ENCODE measurements around the gene DYNLT1. TPM values are rescaled to one million over a fixed set of nuclear protein-coding genes. Genes with fewer than 3 reads are reported as not detected.

Gene DYNLT1
- total and polyA plus RNA-seq, 9 of the 15 experiments (the other 6 are each of a cell fraction or from before 2014, with no cell fraction given), result 42.2 to 583 (median 127) TPM

GRCh38 chr6:158654498-158654897, 10.0 kb upstream of the DYNLT1 start (continued):
- no peak for TF ChIP-seq CLOCK (CRISPR knock-in tag; IDR thresholded peaks at IDR 0.05; ENCODE audit: borderline replicate concordance)
- no peak for TF ChIP-seq JUND (IDR thresholded peaks at IDR 0.05; ENCODE audit: borderline replicate concordance, low read depth, low read length)
- TF ChIP-seq JUND (tag; IDR thresholded peaks at IDR 0.05; ENCODE audit: borderline replicate concordance, low read depth, low read length), result peak; percentile 47; the same call in 2 of the 3 replicates
- TF ChIP-seq, protein P1, sequence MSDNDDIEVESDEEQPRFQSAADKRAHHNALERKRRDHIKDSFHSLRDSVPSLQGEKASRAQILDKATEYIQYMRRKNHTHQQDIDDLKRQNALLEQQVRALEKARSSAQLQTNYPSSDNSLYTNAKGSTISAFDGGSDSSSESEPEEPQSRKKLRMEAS (CRISPR knock-in tag; IDR thresholded peaks at IDR 0.05), result peak; percentile 48; the same call in 1 of the 2 replicates
- 0 out of 2 replicates have a peak, but pooled peaks have one; percentile 13 for TF ChIP-seq GATA2 (CRISPR knock-in tag; IDR thresholded peaks at IDR 0.05)
- peak; percentile 71 for TF ChIP-seq L3MBTL2 (IDR thresholded peaks at IDR 0.05)
- TF ChIP-seq, protein P2, sequence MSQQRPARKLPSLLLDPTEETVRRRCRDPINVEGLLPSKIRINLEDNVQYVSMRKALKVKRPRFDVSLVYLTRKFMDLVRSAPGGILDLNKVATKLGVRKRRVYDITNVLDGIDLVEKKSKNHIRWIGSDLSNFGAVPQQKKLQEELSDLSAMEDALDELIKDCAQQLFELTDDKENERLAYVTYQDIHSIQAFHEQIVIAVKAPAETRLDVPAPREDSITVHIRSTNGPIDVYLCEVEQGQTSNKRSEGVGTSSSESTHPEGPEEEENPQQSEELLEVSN (IDR thresholded peaks at IDR 0.05; ENCODE audit: borderline replicate concordance in 1 of 2, extremely low read depth in 1 of 2, insufficient read depth in 1 of 2, insufficient read length in 1 of 2, low read depth in 1 of 2, low read length in 1 of 2, poor library complexity in 1 of 2, severe bottlenecking in 1 of 2), result peak in 1 of 2 experiments; percentile 27
- TF ChIP-seq MYC (IDR thresholded peaks at IDR 0.05; ENCODE audit: low read depth, low read length), result peak; percentile 58; the same call in 1 of the 2 replicates
- no peak for TF ChIP-seq MYC (CRISPR knock-in tag; IDR thresholded peaks at IDR 0.05; ENCODE audit: borderline replicate concordance, low read depth)
